Stimulated activated CD4-positive, alpha-beta T cell treated with anti-CD3 and anti-CD28 coated beads, Interleukin-2, amount 100 ng/mL, for 48 hours (primary cell): ENCODE measurements around the gene CAPSL.
"Not testable (repeated sequence)": the region's sequence is repeated elsewhere in the genome, so short reads cannot be mapped to it uniquely, and the experiment has no call there.

Experiments used
- DNase-seq, 2 donors: peaks; one replicate each; pipeline ENCODE4 v3.0.0-alpha.2; 2020

CAPSL gene

DNA sequence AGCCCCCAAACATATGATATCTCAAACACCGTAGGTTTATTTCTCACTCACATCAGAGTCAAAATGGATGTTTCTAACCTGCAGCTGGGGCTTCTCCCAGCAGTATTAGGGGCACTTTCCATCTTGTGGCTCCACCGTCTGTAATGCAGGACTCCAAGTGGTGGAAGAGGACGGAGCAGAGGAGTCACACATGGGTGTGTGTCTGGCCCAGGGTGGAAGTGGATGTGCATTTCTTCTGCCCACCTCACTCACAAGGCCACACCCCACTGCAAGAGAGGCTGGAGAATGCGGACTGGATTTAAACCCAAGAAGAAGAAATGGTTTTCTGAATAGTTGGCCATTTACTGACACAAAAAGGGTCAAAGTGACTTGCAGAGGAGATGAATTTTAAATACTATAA, 67.8 kb downstream of the CAPSL start:
- no peak for DNase-seq

DNA sequence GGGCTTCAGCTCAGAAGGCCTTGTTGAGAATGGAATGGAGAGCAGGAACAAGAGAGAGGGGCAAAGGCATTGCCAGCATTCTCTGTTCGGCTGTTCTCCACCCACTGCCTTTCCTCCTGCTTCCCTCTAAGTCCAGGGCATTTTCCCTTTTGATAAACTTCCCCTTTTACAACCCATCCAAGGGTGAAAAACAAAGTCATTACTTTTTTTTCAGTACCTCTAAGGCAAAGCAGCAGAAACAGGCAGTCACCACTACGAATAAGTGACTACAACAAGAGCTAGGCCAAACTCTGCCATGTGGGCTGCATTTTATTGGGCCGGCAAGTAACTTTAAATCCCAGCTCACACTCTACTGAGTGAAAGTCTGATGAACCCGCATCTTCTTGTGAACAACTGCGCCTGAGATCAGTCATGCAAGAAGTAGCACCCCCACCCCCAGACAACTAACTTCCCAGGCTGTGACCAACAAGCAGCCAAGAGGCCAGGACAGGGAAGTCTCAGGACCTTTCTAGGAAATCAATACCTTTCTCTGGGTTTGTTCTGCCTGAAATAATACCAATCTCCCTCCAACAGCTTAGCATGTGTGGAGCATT, 68.6 kb downstream of the CAPSL start:
- DNase-seq, result no peak

DNA sequence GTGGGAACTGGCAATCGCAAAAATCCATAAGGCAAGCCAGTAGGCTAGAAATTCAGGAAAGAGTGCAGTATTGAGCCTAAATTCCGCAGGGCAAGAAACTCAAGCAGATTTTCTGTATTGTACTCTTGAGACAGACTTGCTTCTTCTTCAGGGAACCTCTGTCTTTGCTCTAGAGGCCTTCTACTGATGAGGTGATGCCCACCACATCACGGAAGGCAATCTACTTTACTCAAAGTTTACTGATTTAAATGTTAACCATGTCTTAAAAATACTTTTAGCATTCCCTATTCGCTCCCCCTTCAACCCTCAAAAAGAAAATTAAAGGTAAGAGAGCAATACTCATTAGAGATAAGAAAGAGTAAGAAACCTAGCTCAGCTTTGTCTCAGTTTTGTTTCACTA, 70.4 kb downstream of the CAPSL start:
- no peak for DNase-seq

DNA sequence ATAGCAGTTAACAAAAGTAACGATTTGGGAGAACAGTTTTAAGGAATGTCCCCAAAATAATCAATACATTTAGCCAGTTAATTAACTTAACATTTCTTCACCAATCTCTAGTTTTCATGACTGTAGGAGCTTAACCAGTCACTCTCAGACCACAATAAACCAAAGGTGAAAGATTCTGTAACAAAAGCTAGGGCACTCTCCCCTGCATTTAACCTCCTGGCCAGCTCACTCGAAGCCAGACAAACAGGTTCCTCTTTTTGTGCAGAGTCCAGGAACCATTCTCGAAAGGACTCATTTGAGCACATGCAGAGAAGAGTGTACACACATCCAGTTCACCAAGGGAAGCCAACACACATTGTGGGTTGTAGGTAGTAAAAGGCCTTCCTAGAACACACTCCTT, 75.3 kb downstream of the CAPSL start:
- no peak for DNase-seq

DNA sequence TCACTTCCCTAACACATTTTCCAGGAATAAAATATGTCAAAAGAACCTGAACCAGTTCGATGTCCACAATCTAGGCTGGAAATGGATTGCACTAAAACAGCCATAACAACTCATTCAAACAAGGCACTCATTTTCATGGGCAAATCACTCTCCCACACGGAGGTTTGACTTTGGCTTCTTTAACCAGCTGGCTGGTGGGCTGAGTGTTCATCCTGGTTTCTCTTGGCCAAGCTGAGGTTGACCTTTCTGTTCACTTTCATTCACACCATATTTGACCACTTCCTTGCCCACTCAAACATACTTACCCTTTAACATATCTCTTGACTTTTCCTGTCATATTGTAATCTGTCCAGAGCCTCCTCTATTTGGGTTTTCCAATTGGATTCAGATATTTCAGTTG, 76.3 kb downstream of the CAPSL start:
- no peak for DNase-seq

DNA sequence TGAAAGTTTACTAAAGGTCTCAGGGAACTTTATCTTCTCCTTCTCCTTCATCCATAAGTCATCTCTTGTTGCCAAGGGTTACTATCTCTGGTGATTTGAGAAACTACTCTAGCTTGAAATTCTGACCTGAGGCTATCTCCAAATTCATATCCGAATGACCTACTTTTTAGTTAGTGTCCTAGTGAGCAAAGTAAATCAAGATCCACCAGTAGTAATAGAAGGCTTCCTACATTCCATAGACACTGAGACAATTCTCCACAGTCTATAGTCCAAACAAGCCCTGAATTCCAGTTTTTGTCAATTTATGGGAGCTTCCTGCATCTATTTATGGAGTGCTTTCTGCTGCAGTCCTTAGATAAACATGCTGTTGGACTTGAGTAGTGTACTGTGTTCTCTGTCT, 76.7 kb downstream of the CAPSL start:
- DNase-seq, result no peak

DNA sequence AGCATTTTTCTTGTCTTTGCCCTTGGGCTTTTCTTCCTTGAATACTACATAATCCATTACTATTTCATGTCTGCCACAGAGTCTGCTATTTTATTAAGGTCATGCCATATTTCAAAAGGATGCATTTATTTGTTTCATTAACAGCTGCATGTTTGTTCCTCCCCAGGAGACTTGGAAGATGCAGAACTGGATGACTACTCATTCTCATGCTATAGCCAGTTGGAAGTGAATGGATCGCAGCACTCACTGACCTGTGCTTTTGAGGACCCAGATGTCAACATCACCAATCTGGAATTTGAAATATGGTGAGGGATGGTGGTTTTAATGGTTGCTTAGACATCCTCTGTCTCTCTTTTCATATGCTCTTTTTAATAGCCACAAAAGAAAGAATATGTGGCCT, 77.7 kb downstream of the CAPSL start:
- DNase-seq, result no peak

DNA sequence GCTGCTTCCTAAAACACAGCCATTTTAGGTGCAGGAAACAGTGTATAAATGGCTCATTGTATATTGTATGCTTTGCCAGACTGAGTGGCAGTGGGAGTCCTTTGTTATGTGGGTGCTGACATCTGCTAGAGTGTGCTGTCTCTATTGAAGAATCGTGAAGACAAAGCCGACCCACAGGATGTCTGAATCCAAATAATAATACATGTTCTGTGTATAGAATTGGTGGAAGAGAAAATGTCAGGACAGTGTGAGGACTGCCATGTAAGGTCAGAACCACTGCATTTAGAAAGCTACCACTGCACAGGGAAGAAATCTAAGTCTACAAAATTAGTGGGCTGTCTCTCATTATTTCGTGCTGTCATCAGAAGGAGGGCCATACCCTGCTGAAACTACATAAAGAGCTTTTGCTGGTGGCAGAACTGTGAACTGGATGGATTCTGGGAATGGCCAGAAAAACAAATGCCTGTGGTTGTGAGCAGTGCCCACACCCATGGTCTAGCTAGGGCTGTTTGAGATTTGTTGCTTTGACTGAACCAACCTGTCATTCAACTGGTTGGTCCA, 79.2 kb downstream of the CAPSL start:
- no peak for DNase-seq

DNA sequence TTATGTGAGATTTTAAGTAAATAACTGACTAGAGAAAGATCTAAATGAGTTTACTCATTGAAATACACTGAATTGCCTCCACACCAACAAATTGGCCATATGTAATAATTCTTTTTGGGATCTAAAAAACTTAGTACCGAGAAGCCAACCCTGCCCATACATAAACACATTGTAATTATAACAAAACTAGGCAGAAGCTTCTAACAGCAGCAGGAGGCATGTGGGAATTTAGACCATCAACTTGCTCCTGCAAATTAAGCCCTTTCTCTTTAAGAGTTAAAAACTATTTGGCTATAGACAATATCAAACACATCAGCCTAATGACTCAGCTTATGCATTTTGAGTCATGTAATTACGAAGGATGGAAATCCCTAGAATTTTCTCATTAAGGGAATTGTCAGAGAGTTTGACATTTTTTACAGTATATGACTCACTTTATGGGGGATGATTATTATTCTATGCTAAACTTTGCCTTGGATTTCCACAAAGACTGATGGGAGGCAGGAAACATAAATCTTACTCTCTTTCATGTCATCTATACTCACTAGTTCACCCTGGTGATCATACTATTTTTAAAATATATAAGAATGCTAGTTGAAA, 80.7 kb downstream of the CAPSL start:
- DNase-seq, result no peak

DNA sequence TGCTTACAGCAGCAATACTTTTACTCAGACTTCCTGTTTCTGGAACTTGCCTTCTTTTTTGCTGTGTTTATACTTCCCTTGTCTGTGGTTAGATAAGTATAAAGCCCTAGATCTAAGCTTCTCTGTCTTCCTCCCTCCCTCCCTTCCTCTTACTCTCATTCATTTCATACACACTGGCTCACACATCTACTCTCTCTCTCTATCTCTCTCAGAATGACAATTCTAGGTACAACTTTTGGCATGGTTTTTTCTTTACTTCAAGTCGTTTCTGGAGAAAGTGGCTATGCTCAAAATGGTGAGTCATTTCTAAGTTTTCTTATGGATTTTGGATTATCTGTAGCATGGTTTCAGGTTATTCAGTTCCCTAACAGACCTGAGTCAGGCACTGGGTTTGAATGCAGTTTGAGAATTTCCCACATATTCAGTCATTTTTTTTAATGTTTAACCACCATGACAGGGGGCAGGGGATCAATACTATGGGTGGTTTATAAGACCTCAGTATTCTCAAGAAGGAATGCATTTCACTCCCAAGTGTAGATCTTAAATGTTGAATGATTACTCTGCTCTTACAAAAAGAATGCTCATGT, 81.6 kb downstream of the CAPSL start, which contains the start of gene IL7R:
Gene IL7R, plus strand, starts transcription at position 127 of the 587 bp plus-strand sequence. Its CDS starts 87 bp downstream, at position 214.
- DNase-seq, result no peak

DNA sequence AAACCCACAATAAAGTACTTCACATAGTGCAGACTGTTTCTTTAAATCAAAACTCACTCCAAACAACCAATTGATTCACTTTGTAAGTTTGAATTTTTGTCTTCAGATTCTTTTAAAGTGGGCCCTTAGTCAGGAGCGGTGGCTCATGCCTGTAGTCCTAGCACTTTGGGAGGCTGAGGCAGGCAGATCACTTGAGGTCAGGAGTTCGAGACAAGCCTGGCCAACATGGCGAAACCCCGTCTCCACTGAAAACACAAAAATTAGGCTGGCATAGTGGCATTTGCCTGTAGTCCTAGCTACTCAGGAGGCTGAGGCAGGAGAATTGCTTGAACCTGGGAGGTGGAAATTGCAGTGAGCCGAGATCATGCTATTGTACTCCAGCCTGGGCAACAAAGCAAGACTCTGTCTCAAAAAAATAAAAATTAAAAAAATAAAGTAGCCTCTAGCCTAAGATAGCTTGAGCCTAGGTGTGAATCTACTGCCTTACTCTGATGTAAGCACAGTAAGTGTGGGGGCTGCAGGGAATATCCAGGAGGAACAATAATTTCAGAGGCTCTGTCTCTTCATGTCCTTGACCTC, 82.1 kb downstream of the CAPSL start:
- not testable (repeated sequence) for DNase-seq

DNA sequence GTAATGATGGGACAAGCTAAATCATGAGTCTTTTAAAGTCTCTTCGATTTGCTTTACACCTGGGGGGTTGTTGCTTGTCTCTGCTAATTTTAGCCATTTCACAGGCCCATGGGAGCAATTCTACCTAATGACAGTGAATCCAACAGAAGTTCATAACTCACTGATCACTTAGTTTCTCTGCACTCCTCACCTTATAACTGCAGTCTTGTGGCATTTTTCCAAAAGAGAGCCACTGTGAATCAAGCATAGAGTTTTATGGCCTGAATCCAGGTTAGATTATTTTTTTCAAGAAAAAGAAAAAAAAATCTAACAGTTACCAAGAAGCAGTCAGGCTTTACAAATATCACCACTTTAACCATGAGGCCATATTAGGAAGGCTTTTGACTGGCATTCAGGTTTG, 83.2 kb downstream of the CAPSL start:
- DNase-seq, result no peak
